ENCODE results near the gene LDLRAD3. TPM values are rescaled to one million over a fixed set of nuclear protein-coding genes. Genes with fewer than 3 reads are reported as not detected.

The LDLRAD3 gene
- polyA plus RNA-seq, 1 experiment = 7.8 TPM

DNA sequence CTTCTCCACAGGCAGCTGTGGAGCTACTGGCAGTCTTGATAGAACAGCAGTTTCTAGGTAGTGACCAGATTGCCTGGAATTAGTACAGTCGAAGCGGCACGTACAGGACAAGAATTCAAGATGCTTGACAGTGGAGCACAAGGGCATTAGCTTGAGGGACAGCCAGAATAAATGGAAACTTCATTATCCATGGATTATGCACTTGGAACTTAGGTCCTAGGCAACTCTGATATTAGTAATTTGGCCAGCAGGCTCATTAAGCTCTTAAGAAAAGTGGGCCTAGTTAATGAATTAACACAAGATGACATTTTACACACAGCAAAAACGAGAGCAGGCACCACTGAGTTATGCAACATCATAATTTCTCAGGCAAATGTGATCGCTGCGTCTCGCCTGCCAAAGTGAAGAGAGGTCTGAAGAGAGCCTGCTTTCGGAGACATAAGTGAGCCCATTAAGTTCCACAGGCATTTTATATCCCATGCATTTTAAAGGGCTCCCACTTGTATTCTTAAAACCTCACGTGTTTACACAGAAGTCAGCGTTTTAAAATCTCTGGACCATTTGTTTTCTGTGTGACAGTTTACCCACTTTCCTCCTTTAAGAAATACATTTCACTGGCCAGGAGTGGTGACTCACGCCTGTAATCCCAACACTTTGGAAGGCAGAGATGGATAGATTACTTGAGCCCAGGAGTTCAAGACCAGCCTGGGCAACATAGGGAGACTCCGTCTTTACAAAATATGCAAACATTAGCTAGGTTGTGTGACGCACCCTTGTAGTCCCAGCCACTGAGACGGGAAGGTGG is 279.2 kb downstream of the LDLRAD3 start:
- DNase-seq (ENCODE audit: low read depth, low spot score) = no peak
- POLR2A ChIA-PET = no interaction called here

GRCh38 chr11:36224209-36224882 is 280.5 kb downstream of the LDLRAD3 start:
- CTCF ChIA-PET = interaction anchor here (0.7 to 1.1 kb wide), 2 partner anchors 402 to 665 kb away, joined by 4 read pairs; no protein-coding TSS in a partner anchor

More for the DNA sequence above, 279.2 kb downstream of the LDLRAD3 start:
- Histone ChIP-seq H3K9me3 (ENCODE audit: control insufficient read depth, insufficient read depth, low read length) (no peaks in the 10 kb centered on the region; the same call in 1 of the 2 replicates), H3K27me3 (ENCODE audit: control insufficient read depth, insufficient read depth, low read length) (no peaks in the 10 kb centered on the region), H3K4me3 (ENCODE audit: low read depth, low read length) (no peak overlapping the region), H3K27ac (ENCODE audit: low read depth, low read length) (no peak overlapping the region)
- CTCF ChIA-PET = interaction anchor here (1.1 kb wide), 1 partner anchor 401 kb away, joined by 4 read pairs; no protein-coding TSS in a partner anchor
- TF ChIP-seq, protein P1, sequence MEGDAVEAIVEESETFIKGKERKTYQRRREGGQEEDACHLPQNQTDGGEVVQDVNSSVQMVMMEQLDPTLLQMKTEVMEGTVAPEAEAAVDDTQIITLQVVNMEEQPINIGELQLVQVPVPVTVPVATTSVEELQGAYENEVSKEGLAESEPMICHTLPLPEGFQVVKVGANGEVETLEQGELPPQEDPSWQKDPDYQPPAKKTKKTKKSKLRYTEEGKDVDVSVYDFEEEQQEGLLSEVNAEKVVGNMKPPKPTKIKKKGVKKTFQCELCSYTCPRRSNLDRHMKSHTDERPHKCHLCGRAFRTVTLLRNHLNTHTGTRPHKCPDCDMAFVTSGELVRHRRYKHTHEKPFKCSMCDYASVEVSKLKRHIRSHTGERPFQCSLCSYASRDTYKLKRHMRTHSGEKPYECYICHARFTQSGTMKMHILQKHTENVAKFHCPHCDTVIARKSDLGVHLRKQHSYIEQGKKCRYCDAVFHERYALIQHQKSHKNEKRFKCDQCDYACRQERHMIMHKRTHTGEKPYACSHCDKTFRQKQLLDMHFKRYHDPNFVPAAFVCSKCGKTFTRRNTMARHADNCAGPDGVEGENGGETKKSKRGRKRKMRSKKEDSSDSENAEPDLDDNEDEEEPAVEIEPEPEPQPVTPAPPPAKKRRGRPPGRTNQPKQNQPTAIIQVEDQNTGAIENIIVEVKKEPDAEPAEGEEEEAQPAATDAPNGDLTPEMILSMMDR (IDR thresholded peaks at IDR 0.05; ENCODE audit: low read depth, low read length) = no peak

GRCh38 chr11:36227044-36227443 is 283.2 kb downstream of the LDLRAD3 start:
- ChIA-PET CTCF (no interaction called here), POLR2A (no interaction called here)
- Histone ChIP-seq H3K4me3 (ENCODE audit: low read depth, low read length) (no peak overlapping the region), H3K27me3 (ENCODE audit: control insufficient read depth, insufficient read depth, low read length) (no peaks in the 10 kb centered on the region), H3K27ac (ENCODE audit: low read depth, low read length) (no peak overlapping the region), H3K9me3 (ENCODE audit: control insufficient read depth, insufficient read depth, low read length) (no peaks in the 10 kb centered on the region; the same call in 1 of the 2 replicates)
- no peak for DNase-seq (ENCODE audit: low read depth, low spot score)
- TF ChIP-seq, protein P1 (IDR thresholded peaks at IDR 0.05; ENCODE audit: low read depth, low read length) = no peak

More at GRCh38 chr11:36224209-36224882, 280.5 kb downstream of the LDLRAD3 start:
- TF ChIP-seq, protein P1 (IDR thresholded peaks at IDR 0.05; ENCODE audit: low read depth, low read length) = no peak
- Histone ChIP-seq H3K27me3 (ENCODE audit: control insufficient read depth, insufficient read depth, low read length) (no peaks in the 10 kb centered on the region), H3K4me3 (ENCODE audit: low read depth, low read length) (no peak overlapping the region), H3K9me3 (ENCODE audit: control insufficient read depth, insufficient read depth, low read length) (no peaks in the 10 kb centered on the region; the same call in 1 of the 2 replicates), H3K27ac (ENCODE audit: low read depth, low read length) (no peak overlapping the region)
- POLR2A ChIA-PET = no interaction called here
- DNase-seq (ENCODE audit: low read depth, low spot score) = no peak

- H3K9me3 ChIP-seq (ENCODE audit: control insufficient read depth, insufficient read depth, low read length) = no peaks in the 10 kb centered on the region; the same call in 1 of the 2 replicates
- TF ChIP-seq, protein P1 (IDR thresholded peaks at IDR 0.05; ENCODE audit: low read depth, low read length) = no peak
- ChIA-PET CTCF (no interaction called here), POLR2A (no interaction called here)
- no peak for DNase-seq (ENCODE audit: low read depth, low spot score)
- no peaks in the 10 kb centered on the region for H3K27me3 ChIP-seq (ENCODE audit: control insufficient read depth, insufficient read depth, low read length)
- no peak overlapping the region for H3K4me3 ChIP-seq (ENCODE audit: low read depth, low read length)
- no peak overlapping the region for H3K27ac ChIP-seq (ENCODE audit: low read depth, low read length)
These were observed 284.8 kb downstream of the LDLRAD3 start for GRCh38 chr11:36228689-36229088.
